H9 (cell line): Measurements from ENCODE around the gene ASB10. TPM values are rescaled to one million over a fixed set of nuclear protein-coding genes. Genes with fewer than 3 reads are reported as not detected.

Experiments used
- DNase-seq: peaks from one replicate; pipeline ENCODE4 v3.0.0-alpha.2; 2017
- H2AFZ ChIP-seq: one replicate; pipeline ENCODE4 v1.6.1; 2013; ENCODE audit warnings: mild to moderate bottlenecking, low read length, control low read depth, moderate library complexity
- H2AK5ac ChIP-seq: 2 replicates; pipeline ENCODE4 v1.6.1; 2013; ENCODE audit warnings: low read length, control low read depth, mixed read lengths; ENCODE audit not compliant: insufficient read length
- H2BK120ac ChIP-seq: one replicate; pipeline ENCODE4 v1.6.1; 2013; ENCODE audit warnings: low read depth, mild to moderate bottlenecking, low read length, control low read depth, inconsistent platforms; ENCODE audit not compliant: poor library complexity, severe bottlenecking
- H2BK12ac ChIP-seq: 2 replicates; pipeline ENCODE4 v1.6.1; 2013; ENCODE audit warnings: low read length, control low read depth, mixed read lengths, low read depth; ENCODE audit not compliant: insufficient read length
- H2BK15ac ChIP-seq: 2 replicates; pipeline ENCODE4 v1.6.1; 2013; ENCODE audit warnings: low read depth, low read length, control low read depth
- H2BK20ac ChIP-seq: one replicate; pipeline ENCODE4 v1.6.1; 2013; ENCODE audit warnings: low read depth, mild to moderate bottlenecking, low read length, control low read depth, inconsistent platforms; ENCODE audit not compliant: poor library complexity, severe bottlenecking
- H2BK5ac ChIP-seq: 2 replicates; pipeline ENCODE4 v1.6.1; 2013; ENCODE audit warnings: low read length, control low read depth, mixed read lengths; ENCODE audit not compliant: insufficient read length
- H3K14ac ChIP-seq: 2 replicates; pipeline ENCODE4 v1.6.1; 2013; ENCODE audit warnings: low read length, control low read depth; ENCODE audit not compliant: insufficient read depth
- H3K18ac ChIP-seq: 2 replicates; pipeline ENCODE4 v1.6.1; 2013; ENCODE audit warnings: low read depth, mild to moderate bottlenecking, mixed read lengths, low read length, control low read depth; ENCODE audit not compliant: insufficient read length
- H3K23ac ChIP-seq: 2 replicates; pipeline ENCODE4 v1.6.1; 2013; ENCODE audit warnings: low read length, control low read depth, mixed read lengths, low read depth; ENCODE audit not compliant: insufficient read length
- H3K23me2 ChIP-seq: 2 replicates; pipeline ENCODE4 v1.6.1; 2013; ENCODE audit warnings: low read depth, mild to moderate bottlenecking, mixed read lengths, low read length, control low read depth; ENCODE audit not compliant: insufficient read length, poor library complexity, severe bottlenecking
- H3K27ac ChIP-seq: 2 replicates; pipeline ENCODE4 v1.5.1; 2013; ENCODE audit warnings: low read length, control low read depth, mixed read lengths, low read depth; ENCODE audit not compliant: insufficient read length
- H3K27me3 ChIP-seq: 2 replicates; pipeline ENCODE4 v1.6.1; 2013; ENCODE audit warnings: low read length, control low read depth, inconsistent platforms; ENCODE audit not compliant: insufficient read depth
- H3K4ac ChIP-seq: 2 replicates; pipeline ENCODE4 v1.6.1; 2013; ENCODE audit warnings: low read depth, mild to moderate bottlenecking, control low read depth, inconsistent platforms, low read length, moderate library complexity
- H3K4me1 ChIP-seq: 2 replicates; pipeline ENCODE4 v1.6.1; 2013; ENCODE audit warnings: low read length, control low read depth, inconsistent platforms; ENCODE audit not compliant: insufficient read depth
- H3K4me2 ChIP-seq: 2 replicates; pipeline ENCODE4 v1.6.1; 2013; ENCODE audit warnings: low read length, control low read depth, mixed read lengths; ENCODE audit not compliant: insufficient read length, insufficient read depth
- H3K56ac ChIP-seq: 2 replicates; pipeline ENCODE4 v1.6.1; 2013; ENCODE audit warnings: low read depth, mild to moderate bottlenecking, mixed read lengths, low read length, control low read depth; ENCODE audit not compliant: insufficient read length
- H3K79me1 ChIP-seq: 2 replicates; pipeline ENCODE4 v1.6.1; 2013; ENCODE audit warnings: low read depth, mild to moderate bottlenecking, moderate library complexity, low read length, control low read depth, inconsistent platforms; ENCODE audit not compliant: insufficient read depth, poor library complexity, severe bottlenecking
- H3K79me2 ChIP-seq: 2 replicates; pipeline ENCODE4 v1.6.1; 2013; ENCODE audit warnings: low read length, control low read depth, inconsistent platforms; ENCODE audit not compliant: insufficient read depth
- H3K9ac ChIP-seq: 2 replicates; pipeline ENCODE4 v1.6.1; 2013; ENCODE audit warnings: low read length, control low read depth, mixed read lengths; ENCODE audit not compliant: insufficient read length; ENCODE audit errors: extremely low read depth
- H3K9me3 ChIP-seq: one replicate; pipeline ENCODE4 v1.6.1; 2013; ENCODE audit warnings: low read depth, low read length, inconsistent platforms; ENCODE audit not compliant: control insufficient read depth
- H3T11ph ChIP-seq: one replicate; pipeline ENCODE4 v1.6.1; 2013; ENCODE audit warnings: mild to moderate bottlenecking, low read length, control low read depth, inconsistent platforms
- H4K20me1 ChIP-seq: one replicate; pipeline ENCODE4 v1.6.1; 2013; ENCODE audit not compliant: control insufficient read depth, insufficient read length, insufficient read depth
- H4K5ac ChIP-seq: 2 replicates; pipeline ENCODE4 v1.6.1; 2013; ENCODE audit warnings: low read depth, mild to moderate bottlenecking, mixed read lengths, low read length, control low read depth; ENCODE audit not compliant: insufficient read length
- H4K8ac ChIP-seq: replicated peaks from 2 replicates; pipeline ENCODE4 v1.6.1; 2013; ENCODE audit warnings: low read length, control low read depth, mixed read lengths, low read depth; ENCODE audit not compliant: insufficient read length
- H4K91ac ChIP-seq: 2 replicates; pipeline ENCODE4 v1.6.1; 2013; ENCODE audit warnings: low read depth, mild to moderate bottlenecking, moderate library complexity, mixed read lengths, low read length, control low read depth; ENCODE audit not compliant: insufficient read length
- H3K27ac Mint-ChIP-seq, 3 experiments: 2 replicates in 2 of 3; 3 replicates in 1 of 3; pipeline ENCODE4 v1.8.0; 2020 to 2021; ENCODE audit warnings: mixed read lengths in 3 of 3, mild to moderate bottlenecking in 1 of 3, moderate library complexity in 1 of 3
- H3K27me3 Mint-ChIP-seq: 2 replicates; pipeline ENCODE4 v1.8.0; 2021; ENCODE audit warnings: low read depth, mild to moderate bottlenecking, moderate library complexity, mixed read lengths
- H3K36me3 Mint-ChIP-seq, 3 experiments: 2 replicates in 2 of 3; 3 replicates in 1 of 3; pipeline ENCODE4 v1.8.0; 2020 to 2021; ENCODE audit warnings: low read depth in 3 of 3, mixed read lengths in 3 of 3; ENCODE audit not compliant: insufficient read depth in 1 of 3
- H3K4me1 Mint-ChIP-seq, 2 experiments: 2 replicates each; pipeline ENCODE4 v1.8.0; 2020; ENCODE audit warnings: mixed read lengths in 2 of 2
- H3K4me3 Mint-ChIP-seq, 2 experiments: 2 replicates in 1 of 2; 3 replicates in 1 of 2; pipeline ENCODE4 v1.8.0; 2020 to 2021; ENCODE audit warnings: mild to moderate bottlenecking in 2 of 2, mixed read lengths in 2 of 2, moderate library complexity in 1 of 2
- H3K9me3 Mint-ChIP-seq, 2 experiments: 2 replicates in 1 of 2; 3 replicates in 1 of 2; pipeline ENCODE4 v1.8.0; 2020; ENCODE audit warnings: mild to moderate bottlenecking in 2 of 2, mixed read lengths in 2 of 2, moderate library complexity in 1 of 2
- WGBS: extraction: QIAGEN DNeasy Blood & Tissue Kit; methylation state at CpG from one replicate; pipeline ENCODE4 v1.1.7; 2013; ENCODE audit warnings: missing lambda C conversion rate, low lambda C conversion rate, mixed read lengths; ENCODE audit not compliant: insufficient read length; ENCODE audit errors: extremely low coverage; 5-methylcytosine and 5-hydroxymethylcytosine counted together
- total RNA-seq: library from RNA; stranded (reverse); gene quantifications from 2 replicates; pipeline ENCODE4 v1.2.1, GENCODE V29; 2021
- TF ChIP-seq, protein P1 (sequence below): fragments of 200-600 bp; sonication (generic); conservative IDR thresholded peaks from 3 replicates; pipeline ENCODE4 v1.8.0; 2021; ENCODE audit warnings: antibody characterized with exemption, mild to moderate bottlenecking

The ASB10 gene
- total RNA-seq, 1 experiment from 2014 or later, result not detected

DNA sequence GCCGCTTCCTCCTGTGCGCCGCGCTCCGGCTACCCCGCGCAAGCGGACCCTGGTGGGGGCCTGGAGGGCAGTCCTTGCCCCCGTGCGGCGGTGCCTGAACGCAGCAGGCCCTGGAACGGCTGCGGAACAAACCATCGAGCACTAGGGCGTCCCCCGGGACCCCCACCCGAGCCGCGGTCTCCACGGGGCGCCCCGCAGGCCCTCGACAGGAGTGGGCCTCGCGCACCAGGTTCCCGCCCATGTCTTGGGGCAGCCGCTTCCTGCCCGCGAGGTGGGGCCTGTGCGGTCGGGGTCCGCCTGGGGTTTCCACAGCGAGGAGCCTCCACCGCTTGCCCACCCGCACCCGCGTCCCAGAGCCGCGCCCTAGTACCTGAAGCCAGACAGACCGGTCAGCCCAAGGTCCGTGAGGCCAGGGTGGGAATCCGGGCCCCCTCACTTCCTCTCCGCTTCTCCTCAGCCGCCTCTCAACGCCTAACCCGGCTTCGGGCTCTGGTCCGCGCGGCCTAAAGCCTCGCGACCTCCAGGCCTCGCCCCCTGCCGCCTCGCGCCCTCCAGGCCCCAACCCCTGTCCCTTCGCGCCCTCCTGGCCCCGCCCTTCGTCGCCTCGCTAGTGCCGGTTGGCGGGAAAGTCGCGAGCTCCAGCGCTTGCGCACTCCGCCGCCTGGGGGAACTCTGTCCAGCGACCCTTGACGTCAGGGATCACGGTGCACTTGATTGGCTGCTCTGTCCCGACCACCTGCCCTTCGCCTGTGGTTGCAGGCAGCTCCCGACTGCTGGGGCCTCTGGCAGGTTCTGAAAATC, 12.6 kb downstream of the ASB10 start:
- Histone ChIP-seq H3K79me1 (no peaks in the 10 kb centered on the region), H2AK5ac (no peak overlapping the region), H2BK12ac (no peak overlapping the region), H4K8ac (no peak overlapping the region), H2BK20ac (no peak overlapping the region), H3K9me3 (no peaks in the 10 kb centered on the region), H3K4me1 (no peaks in the 10 kb centered on the region), H4K91ac (no peak overlapping the region), H3K4ac (no peak overlapping the region), H2BK15ac (no peak overlapping the region), H2BK120ac (no peak overlapping the region), H4K20me1 (no peaks in the 10 kb centered on the region), H3K79me2 (no peaks in the 10 kb centered on the region), H3K23ac (no peak overlapping the region), H3K4me2 (no peak overlapping the region), H3K27ac (no peak overlapping the region), H3K27me3 (peaks cover 8% of the 10 kb centered on the region), H3K14ac (no peak overlapping the region), H3K23me2 (no peaks in the 10 kb centered on the region), H3K18ac (no peak overlapping the region), H3K9ac (no peak overlapping the region), H3T11ph (no peak overlapping the region), H3K56ac (no peak overlapping the region), H2AFZ (no peak overlapping the region), H2BK5ac (no peak overlapping the region), H4K5ac (no peak overlapping the region)
- TF ChIP-seq, protein P1, sequence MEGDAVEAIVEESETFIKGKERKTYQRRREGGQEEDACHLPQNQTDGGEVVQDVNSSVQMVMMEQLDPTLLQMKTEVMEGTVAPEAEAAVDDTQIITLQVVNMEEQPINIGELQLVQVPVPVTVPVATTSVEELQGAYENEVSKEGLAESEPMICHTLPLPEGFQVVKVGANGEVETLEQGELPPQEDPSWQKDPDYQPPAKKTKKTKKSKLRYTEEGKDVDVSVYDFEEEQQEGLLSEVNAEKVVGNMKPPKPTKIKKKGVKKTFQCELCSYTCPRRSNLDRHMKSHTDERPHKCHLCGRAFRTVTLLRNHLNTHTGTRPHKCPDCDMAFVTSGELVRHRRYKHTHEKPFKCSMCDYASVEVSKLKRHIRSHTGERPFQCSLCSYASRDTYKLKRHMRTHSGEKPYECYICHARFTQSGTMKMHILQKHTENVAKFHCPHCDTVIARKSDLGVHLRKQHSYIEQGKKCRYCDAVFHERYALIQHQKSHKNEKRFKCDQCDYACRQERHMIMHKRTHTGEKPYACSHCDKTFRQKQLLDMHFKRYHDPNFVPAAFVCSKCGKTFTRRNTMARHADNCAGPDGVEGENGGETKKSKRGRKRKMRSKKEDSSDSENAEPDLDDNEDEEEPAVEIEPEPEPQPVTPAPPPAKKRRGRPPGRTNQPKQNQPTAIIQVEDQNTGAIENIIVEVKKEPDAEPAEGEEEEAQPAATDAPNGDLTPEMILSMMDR, result no peak
- Mint-ChIP-seq H3K36me3 (peaks cover 0 to 3% (median 0%) of the 10 kb centered on the region in 3 experiments; a peak in 2 of 7 replicates), H3K4me3 (no peak overlapping the region), H3K9me3 (peaks cover 19 to 28% of the 10 kb centered on the region in 2 experiments), H3K4me1 (peaks cover 3 to 12% of the 10 kb centered on the region in 2 experiments; a peak in 3 of 4 replicates), H3K27me3 (peaks cover 96% of the 10 kb centered on the region), H3K27ac (no peak overlapping the region)
- DNase-seq, result peak; percentile 54
- no CpG with 5 or more reads among the region's 77 CpGs for WGBS
